ENCODE data around the gene LTC4S. TPM values are rescaled to one million over a fixed set of nuclear protein-coding genes. Genes with fewer than 3 reads are reported as not detected.

Gene LTC4S
- polyA plus RNA-seq, 1 donor from 2014 or later: 5.9 TPM

DNA sequence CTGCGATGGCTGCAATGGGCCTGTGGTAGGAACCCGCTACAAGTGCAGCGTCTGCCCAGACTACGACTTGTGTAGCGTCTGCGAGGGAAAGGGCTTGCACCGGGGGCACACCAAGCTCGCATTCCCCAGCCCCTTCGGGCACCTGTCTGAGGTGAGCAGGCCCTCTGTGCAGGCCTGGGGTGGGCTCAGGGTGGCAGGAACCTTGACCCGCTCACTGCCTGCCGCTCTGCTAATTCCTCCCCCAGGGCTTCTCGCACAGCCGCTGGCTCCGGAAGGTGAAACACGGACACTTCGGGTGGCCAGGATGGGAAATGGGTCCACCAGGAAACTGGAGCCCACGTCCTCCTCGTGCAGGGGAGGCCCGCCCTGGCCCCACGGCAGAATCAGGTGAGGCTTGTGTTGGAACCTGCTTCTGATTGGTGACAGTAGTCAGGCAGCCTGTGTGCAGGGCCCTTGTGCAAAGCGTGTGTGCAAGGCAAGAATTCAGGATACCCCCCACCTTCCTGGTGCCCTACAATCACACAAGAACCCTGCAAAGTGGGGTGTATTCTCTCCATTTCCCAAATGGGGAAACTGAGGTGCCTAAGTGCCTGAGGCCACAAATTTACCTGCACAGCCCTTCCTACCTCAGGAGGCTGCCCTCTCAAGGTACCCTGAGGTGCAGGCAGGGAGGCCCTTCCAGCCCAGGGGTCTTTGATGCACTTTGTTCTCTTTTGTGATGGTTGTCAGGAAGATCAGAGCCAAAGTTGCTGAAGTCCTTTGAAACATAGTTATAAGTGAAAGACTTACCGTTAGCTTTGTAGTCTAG lies 30.4 kb downstream of the LTC4S start:
- Histone ChIP-seq H3K27ac (ENCODE audit: low read length) (no peak overlapping the region), H4K20me1 (ENCODE audit: insufficient read depth) (no peaks in the 10 kb centered on the region), H3F3A (ENCODE audit: insufficient read depth, low read length, poor library complexity, severe bottlenecking) (no peaks in the 10 kb centered on the region), H3K27me3 (ENCODE audit: insufficient read depth, low read depth, low read length) (no peaks in the 10 kb centered on the region), H3K4me2 (ENCODE audit: low read length) (no peak overlapping the region), H3K4me3 (ENCODE audit: low read length) (no peak overlapping the region), H3K9ac (ENCODE audit: low read length) (no peak overlapping the region), H3K9me2 (ENCODE audit: insufficient read depth, low read length) (no peaks in the 10 kb centered on the region), H2AFZ (ENCODE audit: low read depth, low read length) (no peak overlapping the region), H3K9me3 (ENCODE audit: low read length) (no peaks in the 10 kb centered on the region), H3K79me2 (replicated peaks; ENCODE audit: insufficient read depth, low read length) (peaks cover 12% of the 10 kb centered on the region), H3K36me3 (ENCODE audit: insufficient read depth, low read length) (no peaks in the 10 kb centered on the region)
- TF ChIP-seq, protein P1, sequence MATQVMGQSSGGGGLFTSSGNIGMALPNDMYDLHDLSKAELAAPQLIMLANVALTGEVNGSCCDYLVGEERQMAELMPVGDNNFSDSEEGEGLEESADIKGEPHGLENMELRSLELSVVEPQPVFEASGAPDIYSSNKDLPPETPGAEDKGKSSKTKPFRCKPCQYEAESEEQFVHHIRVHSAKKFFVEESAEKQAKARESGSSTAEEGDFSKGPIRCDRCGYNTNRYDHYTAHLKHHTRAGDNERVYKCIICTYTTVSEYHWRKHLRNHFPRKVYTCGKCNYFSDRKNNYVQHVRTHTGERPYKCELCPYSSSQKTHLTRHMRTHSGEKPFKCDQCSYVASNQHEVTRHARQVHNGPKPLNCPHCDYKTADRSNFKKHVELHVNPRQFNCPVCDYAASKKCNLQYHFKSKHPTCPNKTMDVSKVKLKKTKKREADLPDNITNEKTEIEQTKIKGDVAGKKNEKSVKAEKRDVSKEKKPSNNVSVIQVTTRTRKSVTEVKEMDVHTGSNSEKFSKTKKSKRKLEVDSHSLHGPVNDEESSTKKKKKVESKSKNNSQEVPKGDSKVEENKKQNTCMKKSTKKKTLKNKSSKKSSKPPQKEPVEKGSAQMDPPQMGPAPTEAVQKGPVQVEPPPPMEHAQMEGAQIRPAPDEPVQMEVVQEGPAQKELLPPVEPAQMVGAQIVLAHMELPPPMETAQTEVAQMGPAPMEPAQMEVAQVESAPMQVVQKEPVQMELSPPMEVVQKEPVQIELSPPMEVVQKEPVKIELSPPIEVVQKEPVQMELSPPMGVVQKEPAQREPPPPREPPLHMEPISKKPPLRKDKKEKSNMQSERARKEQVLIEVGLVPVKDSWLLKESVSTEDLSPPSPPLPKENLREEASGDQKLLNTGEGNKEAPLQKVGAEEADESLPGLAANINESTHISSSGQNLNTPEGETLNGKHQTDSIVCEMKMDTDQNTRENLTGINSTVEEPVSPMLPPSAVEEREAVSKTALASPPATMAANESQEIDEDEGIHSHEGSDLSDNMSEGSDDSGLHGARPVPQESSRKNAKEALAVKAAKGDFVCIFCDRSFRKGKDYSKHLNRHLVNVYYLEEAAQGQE (IDR thresholded peaks at IDR 0.05; ENCODE audit: borderline replicate concordance): no peak
- TF ChIP-seq, protein P2, sequence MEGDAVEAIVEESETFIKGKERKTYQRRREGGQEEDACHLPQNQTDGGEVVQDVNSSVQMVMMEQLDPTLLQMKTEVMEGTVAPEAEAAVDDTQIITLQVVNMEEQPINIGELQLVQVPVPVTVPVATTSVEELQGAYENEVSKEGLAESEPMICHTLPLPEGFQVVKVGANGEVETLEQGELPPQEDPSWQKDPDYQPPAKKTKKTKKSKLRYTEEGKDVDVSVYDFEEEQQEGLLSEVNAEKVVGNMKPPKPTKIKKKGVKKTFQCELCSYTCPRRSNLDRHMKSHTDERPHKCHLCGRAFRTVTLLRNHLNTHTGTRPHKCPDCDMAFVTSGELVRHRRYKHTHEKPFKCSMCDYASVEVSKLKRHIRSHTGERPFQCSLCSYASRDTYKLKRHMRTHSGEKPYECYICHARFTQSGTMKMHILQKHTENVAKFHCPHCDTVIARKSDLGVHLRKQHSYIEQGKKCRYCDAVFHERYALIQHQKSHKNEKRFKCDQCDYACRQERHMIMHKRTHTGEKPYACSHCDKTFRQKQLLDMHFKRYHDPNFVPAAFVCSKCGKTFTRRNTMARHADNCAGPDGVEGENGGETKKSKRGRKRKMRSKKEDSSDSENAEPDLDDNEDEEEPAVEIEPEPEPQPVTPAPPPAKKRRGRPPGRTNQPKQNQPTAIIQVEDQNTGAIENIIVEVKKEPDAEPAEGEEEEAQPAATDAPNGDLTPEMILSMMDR (IDR thresholded peaks at IDR 0.05; ENCODE audit: poor library complexity, severe bottlenecking): no peak
- TF ChIP-seq SMC3 (conservative IDR thresholded peaks at IDR 0.05; ENCODE audit: poor library complexity) (no peak), MXI1 (conservative IDR thresholded peaks at IDR 0.05; ENCODE audit: poor library complexity, severe bottlenecking) (no peak), EZH2 (IDR thresholded peaks at IDR 0.05; ENCODE audit: borderline replicate concordance, insufficient read depth, low read length, poor library complexity, severe bottlenecking) (no peak), EP300 (conservative IDR thresholded peaks at IDR 0.05; ENCODE audit: poor library complexity, severe bottlenecking) (no peak), POLR2AphosphoS5 (IDR thresholded peaks at IDR 0.05) (no peak), TAF1 (IDR thresholded peaks at IDR 0.05; ENCODE audit: low read depth) (no peak)

DNA sequence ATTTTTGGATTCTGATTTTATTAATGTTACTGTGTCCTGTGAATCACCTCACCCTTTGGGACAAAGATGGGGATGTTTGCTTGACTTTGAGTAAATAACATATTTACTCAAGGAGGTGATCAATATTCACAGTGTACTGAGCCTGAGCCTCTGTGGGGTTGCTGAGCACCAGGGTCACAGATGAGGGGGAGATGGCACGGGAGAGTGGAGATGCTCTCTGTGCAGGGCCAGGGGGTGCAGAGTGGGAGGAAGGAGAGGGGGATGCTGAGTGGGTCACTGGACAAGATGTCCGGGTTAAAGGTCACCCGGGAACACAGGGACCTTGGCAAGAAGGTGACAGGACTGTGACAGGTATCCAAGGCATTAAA lies 30.9 kb downstream of the LTC4S start:
- Histone ChIP-seq H3K27ac (ENCODE audit: low read length) (no peak overlapping the region), H2AFZ (ENCODE audit: low read depth, low read length) (no peak overlapping the region), H3K9ac (ENCODE audit: low read length) (no peak overlapping the region), H3K27me3 (ENCODE audit: insufficient read depth, low read depth, low read length) (no peaks in the 10 kb centered on the region), H3K79me2 (replicated peaks; ENCODE audit: insufficient read depth, low read length) (peaks cover 12% of the 10 kb centered on the region), H3F3A (ENCODE audit: insufficient read depth, low read length, poor library complexity, severe bottlenecking) (no peaks in the 10 kb centered on the region), H4K20me1 (ENCODE audit: insufficient read depth) (no peaks in the 10 kb centered on the region), H3K4me3 (ENCODE audit: low read length) (no peak overlapping the region), H3K36me3 (ENCODE audit: insufficient read depth, low read length) (peaks cover 1% of the 10 kb centered on the region), H3K9me3 (ENCODE audit: low read length) (no peaks in the 10 kb centered on the region), H3K4me2 (ENCODE audit: low read length) (no peak overlapping the region), H3K9me2 (ENCODE audit: insufficient read depth, low read length) (no peaks in the 10 kb centered on the region)
- TF ChIP-seq EP300 (conservative IDR thresholded peaks at IDR 0.05; ENCODE audit: poor library complexity, severe bottlenecking) (no peak), RAD21 (conservative IDR thresholded peaks at IDR 0.05) (no peak), EZH2 (IDR thresholded peaks at IDR 0.05; ENCODE audit: borderline replicate concordance, insufficient read depth, low read length, poor library complexity, severe bottlenecking) (no peak), TAF1 (IDR thresholded peaks at IDR 0.05; ENCODE audit: low read depth) (no peak), POLR2AphosphoS5 (IDR thresholded peaks at IDR 0.05) (no peak), MXI1 (conservative IDR thresholded peaks at IDR 0.05; ENCODE audit: poor library complexity, severe bottlenecking) (no peak), SMC3 (conservative IDR thresholded peaks at IDR 0.05; ENCODE audit: poor library complexity) (no peak)
- TF ChIP-seq, protein P2 (IDR thresholded peaks at IDR 0.05; ENCODE audit: poor library complexity, severe bottlenecking): no peak
- TF ChIP-seq, protein P1 (IDR thresholded peaks at IDR 0.05; ENCODE audit: borderline replicate concordance): no peak

Data from neural cell (in vitro differentiated cells).